HG03060 (cell line): ENCODE measurements around the gene TTLL4.

ENCODE experiments used
- ATAC-seq: cut with Tn5 transposase; IDR thresholded peaks from one replicate; pipeline ENCODE4 v1.9.1; 2021; ENCODE audit warnings: low read depth, moderate number of reproducible peaks; ENCODE audit not compliant: unreplicated experiment

TTLL4 gene

DNA sequence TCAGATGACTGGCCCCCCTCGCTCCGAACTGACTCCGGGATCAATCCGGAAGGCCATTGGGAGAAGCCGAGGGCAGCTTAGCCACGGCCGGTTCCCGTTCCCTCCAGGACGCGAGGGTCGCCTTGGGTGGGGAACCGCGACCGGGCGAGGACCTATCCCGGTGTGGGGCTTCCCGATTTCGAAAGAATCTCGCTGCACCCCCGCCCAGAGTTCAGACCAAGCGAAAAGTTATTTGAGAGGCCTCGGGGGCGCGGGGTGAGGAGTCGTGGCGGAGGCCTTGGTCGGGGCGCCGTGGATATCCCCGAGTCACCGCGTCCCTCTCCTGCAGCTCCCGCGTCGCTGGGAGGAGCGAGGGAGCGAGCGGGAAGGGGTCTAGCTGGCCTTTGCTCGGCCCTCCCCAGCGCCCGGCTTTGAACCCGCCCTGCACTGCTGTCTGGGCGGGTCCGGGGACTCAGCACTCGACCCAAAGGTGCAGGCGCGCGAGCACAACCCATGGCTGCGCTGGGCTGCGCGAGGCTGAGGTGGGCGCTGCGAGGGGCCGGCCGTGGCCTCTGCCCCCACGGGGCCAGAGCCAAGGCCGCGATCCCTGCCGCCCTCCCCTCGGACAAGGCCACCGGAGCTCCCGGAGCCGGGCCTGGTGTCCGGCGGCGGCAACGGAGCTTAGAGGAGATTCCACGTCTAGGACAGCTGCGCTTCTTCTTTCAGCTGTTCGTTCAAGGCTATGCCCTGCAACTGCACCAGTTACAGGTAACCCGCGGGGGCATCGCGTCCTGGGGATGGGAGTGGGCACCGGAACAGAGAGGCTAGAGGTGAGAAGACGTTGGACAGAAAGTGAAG, 71.3 kb downstream of the TTLL4 start, which contains the start of gene CYP27A1:
TSS of gene CYP27A1 (plus strand) at position 457 of the 837 bp plus-strand sequence. CDS start at position 493, 36 bp downstream.
- no peak for ATAC-seq

DNA sequence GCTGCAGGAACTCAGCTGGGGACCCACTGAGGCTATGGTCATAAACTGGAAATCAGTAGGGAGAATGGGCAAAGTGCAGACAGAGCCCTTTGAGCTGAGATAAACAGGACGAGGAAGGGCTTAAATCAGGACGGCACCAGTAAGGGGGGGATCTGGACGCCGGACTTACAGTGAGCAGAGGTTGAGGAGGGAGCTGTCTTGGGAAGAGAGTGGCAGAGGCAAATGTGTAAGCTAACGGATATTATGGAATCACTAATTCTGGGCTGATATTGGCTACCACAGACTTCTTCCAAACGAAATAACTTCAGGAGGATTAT, 71.9 kb downstream of the TTLL4 start:
- no peak for ATAC-seq

DNA sequence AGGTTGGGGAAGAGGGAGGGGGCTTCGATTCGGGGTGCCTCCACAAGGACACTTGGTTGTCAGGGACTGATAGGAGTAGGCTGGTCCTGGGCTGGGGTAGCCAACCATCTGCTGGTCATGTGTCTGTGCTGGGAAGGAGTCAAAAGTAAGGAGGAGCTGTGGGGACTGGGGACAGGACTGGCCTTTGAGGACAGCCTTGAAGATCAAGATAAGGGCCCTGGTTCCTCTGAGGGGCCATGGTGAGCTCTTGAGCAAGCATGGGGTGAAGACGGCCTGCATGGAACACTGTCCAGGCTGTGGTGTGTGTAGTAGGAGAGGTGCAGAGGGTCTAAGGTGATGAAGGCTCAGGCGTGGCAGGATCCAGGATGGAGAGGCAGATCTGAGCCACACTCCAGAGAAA, 73.1 kb downstream of the TTLL4 start:
- ATAC-seq: no peak

DNA sequence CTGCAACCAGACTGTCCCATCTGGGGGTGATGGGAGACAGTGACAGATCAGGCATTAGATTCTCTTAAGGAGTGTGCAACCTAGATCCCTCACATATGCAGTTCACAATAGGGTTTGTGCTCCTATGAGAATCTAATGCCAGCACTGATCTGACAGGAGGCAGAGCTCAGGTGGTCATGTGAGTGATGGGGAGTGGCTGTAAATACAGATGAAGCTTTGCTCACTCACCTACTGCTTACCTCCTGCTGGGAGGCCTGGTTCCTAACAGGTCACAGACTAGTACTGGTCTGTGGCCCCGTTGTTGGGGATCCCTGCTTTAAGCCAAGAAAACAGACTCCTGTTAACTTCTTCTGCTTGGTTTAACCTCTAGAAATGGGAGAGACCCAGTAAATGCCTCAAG, 74.5 kb downstream of the TTLL4 start:
- no peak for ATAC-seq

DNA sequence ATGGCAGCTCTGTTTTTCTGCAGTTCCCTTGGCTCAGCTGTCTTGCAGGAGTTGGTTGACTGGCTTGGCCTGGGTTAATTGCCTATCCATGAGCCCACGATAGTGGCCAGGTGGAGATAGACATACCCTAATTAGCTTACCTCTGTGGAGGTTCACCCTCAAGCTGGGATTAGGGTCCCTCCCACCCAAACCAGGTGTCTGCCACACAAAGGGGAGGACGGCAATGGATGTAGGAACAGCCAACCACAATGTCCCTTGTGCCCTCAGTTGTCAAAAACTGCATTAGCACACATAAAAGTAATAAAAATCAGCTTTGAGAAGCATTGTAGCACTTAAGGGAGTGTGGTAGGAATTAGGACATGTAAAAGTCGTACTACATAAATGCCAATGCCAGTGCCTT, 75.5 kb downstream of the TTLL4 start:
- no peak for ATAC-seq

DNA sequence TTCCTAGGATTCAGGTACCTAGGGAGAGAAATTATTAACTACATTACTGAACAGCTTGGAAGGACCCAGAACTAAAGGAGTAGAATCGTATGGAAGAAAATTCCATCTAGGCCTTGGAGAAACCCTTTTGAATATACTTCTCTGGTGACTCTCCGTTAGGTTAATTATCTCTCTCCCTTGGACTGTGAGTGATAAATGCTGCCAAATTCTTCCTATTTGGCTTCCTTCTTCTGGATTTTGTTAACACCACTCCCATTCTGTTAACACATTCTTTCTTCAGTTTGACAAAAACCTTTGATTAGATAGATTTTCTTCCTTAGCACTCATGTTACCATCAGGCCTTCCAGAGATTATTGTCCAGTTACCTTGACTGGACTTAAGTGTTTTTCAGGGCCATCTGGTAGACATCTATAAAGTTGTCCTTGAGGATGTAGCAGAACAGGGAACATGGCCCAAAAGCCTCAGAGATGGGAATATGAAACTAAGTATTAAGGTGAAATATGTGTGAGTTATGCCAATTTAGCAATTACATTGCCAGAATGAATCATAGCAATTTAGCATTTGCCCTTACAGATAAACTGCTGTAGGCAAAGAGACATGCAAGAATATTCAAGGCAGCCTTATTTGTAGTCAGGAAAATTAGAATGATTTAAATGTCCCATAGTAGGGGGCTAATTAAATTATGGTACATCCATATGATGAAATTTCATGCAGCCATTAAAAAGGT, 78.1 kb downstream of the TTLL4 start:
- no peak for ATAC-seq

DNA sequence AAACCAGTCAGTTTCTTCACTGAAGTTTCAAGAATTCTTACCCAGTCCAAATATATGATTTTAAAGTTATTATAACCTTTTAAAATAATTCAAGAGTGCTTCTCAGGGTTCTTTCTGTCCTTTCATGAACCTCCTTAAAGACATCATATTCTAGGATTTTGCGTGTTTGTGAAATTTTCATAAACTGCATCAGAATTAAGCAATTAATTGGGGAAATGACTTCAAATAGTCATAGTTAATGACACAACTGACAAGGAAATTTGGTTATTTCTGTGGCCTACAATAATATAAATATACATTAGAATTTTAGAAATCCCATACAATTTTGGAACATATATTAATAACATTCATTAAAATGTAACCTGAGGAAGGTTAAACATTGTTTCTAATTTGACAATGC, 81.8 kb downstream of the TTLL4 start:
- no peak for ATAC-seq

DNA sequence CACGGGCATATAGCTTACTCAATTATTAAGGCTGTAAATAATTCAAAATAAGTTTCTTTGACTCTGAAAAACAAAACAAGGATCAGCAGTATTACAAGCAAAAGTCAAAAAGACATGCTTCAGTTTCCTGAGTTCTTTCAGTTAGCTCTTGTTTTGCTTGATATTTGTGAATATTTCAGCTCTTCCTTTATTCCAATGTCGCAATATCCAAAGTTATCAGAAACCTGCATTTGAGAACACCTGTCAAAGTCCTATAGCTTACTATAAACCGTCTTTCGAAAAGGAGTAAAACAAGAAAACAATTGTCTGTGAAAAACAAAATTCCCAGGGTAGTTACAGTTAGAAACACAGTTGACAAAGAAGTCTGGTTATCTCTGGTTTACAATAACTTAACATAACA, 86.1 kb downstream of the TTLL4 start:
- ATAC-seq: no peak

DNA sequence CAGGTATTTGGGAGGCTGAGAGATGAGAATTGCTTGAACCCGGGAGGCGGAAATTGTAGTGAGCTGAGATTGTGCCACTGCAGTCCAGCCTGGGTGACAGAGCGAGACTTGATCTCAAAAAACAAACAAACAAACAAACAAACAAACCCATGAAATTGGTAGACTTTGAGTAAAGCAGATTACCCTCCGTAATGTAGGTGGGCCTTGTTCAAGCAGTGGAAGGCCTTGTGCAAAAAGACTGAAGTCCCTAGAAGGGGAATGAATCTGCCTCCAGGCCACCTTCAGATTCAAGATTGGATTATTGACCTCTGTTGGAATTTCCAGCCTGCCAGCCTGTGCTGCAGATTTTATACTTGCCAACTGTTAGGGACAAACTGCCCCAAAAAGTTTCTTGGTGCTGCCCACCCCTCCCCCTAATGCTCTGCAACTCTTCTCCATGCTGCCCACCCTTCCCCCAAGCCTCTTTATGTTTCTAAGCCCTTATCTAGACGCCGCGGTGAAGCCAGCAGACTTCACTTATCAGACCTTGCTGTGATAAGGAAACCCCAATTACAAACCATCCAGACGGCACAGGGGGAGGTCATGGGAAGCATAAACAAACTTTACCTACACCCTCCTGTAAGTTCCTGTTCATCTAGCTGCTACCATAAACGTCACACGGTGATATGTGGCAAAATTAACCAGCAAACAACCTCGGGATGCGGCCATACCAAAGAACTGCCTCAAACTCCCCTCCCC, 88.3 kb downstream of the TTLL4 start:
- no peak for ATAC-seq

DNA sequence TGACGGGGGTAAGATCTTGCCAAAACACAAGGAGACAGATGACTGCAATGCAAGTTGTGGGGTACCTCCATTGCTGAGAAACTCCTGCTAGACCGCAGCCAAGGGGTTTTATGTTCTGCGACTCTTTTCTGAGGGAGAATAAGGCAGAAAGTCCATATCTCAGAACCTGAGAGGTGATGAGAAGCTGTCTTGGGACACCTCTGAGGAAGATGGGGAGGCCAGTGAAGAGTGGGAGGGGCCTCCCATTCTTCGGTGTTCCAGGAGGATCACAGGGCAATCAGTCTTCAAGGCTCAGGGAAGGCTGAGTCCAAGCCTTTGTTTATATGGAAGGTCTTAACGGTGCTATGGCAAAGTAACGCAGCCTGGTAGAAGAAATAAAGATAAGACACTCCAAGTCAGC, 89.4 kb downstream of the TTLL4 start:
- no peak for ATAC-seq

DNA sequence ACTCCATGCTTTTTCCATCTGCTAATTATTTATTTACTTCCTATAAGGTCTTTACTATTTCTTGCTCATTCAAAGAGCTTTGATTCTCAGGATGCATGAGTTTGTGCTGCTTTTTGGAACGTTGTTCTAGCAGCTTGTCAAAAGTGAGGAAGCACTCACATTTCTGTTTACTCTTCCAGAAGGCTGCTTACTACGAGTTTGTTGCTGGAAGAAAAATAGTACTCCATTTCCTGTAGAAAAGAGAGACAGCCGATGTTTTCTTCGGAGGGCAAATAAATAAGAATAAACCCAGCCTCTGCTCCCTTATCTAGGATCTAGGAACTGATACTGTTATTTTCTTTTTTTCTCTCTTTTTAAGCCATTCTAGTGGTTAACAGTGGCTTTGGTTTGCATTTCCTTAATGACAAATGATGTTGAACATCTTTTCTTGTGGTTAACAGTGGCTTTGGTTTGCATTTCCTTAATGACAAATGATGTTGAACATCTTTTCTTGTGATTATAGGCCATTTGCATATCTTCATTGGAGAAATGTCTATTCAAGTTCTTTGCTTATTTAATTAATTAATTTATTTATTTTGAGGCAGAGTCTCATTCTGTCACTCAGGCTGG, 91.9 kb downstream of the TTLL4 start:
- no peak for ATAC-seq

DNA sequence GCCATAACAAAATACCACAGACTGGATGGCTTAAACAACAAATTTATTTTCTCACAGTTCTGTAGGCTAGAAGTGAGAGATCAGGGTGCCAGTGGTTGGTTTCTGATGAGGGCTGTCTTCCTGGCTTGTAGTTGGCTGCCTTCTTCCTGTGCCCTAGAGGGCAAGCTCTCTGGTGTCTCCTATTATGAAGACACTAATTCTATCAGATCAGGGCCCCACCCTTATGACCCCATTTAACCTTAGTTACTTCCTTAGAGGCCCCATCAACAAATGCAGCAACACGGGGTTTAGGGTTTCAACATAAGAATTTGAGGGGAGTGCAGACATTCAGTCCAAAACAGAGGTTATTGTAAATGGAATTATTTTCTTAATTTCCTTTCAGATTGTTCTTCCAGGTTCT, 94.2 kb downstream of the TTLL4 start:
- no peak for ATAC-seq
